IPS-15b (cell line): ENCODE data around the gene MRPL9.

Source experiments
- H3K27me3 ChIP-seq: one replicate; pipeline ENCODE4 v1.6.1; 2013; ENCODE audit warnings: low read length; ENCODE audit not compliant: control insufficient read depth, insufficient read depth
- H3K36me3 ChIP-seq: one replicate; pipeline ENCODE4 v1.6.1; 2013; ENCODE audit warnings: low read length; ENCODE audit not compliant: control insufficient read depth, insufficient read depth
- H3K4me1 ChIP-seq: one replicate; pipeline ENCODE4 v1.6.1; 2013; ENCODE audit warnings: mild to moderate bottlenecking, low read length; ENCODE audit not compliant: control insufficient read depth, insufficient read depth
- H3K4me3 ChIP-seq: one replicate; pipeline ENCODE4 v1.5.1; 2013; ENCODE audit warnings: low read depth, low read length
- H3K9ac ChIP-seq: one replicate; pipeline ENCODE4 v1.6.1; 2013; ENCODE audit warnings: low read depth, mild to moderate bottlenecking, low read length
- H3K9me3 ChIP-seq: one replicate; pipeline ENCODE4 v1.6.1; 2013; ENCODE audit warnings: mild to moderate bottlenecking, low read length; ENCODE audit not compliant: control insufficient read depth, insufficient read depth

MRPL9 gene

DNA sequence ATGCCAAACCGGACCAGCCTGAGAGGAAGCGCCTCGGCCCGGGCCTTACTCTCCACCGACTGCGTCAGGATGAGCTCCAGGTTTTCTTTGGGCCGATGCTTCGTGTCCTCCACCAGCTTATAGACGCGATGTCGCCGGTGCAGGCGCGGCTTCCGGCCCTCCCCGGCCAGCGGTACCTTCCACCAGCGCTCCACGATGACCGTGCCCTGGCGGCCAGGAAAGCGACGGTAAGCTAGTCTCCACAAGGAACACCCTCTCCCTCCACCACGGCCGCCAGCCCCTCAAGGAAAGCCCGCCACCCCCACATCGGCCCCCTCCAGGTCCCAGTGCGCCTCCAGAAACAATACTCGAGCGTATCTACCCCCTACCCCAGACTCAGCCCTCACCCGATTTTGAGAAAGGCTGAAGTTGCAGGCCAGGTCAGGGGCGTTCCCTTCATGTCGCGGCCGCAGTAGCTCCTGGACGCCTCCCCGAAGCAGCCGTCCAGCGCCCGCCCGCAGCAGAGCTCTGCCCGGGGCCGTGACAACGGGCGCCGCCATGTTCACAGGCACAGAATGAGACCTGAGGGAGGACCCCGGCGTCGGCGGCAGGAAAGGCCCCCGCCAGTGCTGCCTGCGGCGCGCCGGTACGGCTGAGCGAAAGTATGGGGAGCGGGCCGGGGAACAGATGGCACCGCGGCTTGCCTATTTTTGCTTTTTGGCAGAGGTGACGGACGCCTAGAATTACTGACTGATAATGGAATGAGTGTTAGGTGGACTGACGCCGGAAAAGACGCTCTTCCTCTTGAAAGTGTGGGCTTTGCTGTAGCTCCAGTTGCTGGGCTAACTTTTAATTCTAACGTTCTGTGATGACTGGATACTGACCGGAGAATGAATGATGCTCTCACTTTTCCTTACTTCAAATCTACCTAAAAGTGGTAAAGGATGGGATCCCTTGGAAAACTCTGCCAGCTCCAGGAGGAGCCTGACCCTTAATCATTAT, at the start of gene MRPL9:
TSS of gene MRPL9 (minus strand) at position 556 of the 981 bp plus-strand sequence. CDS start at position 539, 17 bp downstream.
- Histone ChIP-seq H3K4me1 (peaks cover 7% of the 10 kb centered on the region), H3K36me3 (peaks cover 8% of the 10 kb centered on the region), H3K27me3 (no peaks in the 10 kb centered on the region), H3K4me3 (peak within 1 kb of the TSS; percentile 83), H3K9me3 (no peaks in the 10 kb centered on the region), H3K9ac (peak within 1 kb of the TSS; percentile 81)

DNA sequence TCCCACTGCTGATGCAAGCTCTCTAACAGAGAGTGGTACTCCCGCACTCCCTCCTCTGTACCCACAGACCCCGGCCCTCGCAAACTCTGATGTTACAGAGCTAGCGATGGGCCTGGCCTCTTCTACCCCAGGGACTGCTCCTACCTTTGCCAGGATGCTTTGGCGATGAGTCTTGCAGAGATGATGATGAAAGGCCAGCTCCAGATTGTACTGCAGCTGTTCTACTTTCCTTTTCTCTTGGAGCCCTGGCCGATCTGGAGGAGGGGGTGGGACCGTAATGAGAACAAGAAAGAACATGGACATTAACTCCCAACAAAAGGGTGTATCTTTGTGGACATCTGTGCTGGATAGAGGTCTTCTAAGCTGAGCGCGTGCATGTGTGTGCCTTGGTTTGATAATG, 47.9 kb upstream of the MRPL9 start:
- Histone ChIP-seq H3K9ac (no peak overlapping the region), H3K36me3 (no peaks in the 10 kb centered on the region), H3K27me3 (no peaks in the 10 kb centered on the region), H3K4me3 (no peak overlapping the region), H3K4me1 (peaks cover 7% of the 10 kb centered on the region), H3K9me3 (no peaks in the 10 kb centered on the region)

DNA sequence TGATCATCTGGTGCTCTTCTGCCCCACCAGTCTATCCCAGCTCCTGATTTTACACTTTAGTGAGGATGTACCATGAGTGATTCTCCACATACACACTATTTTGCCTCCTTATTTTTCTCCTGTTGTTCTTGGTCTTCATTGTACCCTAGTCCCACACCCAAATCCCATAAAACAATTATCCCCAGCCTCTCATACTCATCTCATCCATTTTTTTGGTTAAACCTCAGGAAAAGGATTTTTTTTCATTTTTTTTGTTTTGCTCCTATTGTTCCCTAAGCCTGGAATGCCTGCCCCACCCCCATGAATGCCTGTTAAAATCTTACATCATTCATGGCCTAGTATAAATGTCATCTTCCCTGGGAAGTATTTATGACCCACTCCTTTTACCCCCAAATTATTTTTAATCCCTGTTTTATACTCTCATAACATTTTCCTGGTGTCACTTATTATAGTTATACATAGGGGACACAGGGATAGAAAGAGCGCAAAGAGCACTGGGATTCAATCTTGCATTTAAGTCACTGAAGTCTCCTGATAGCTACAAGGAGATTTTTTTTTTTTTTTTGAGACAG, 46.8 kb upstream of the MRPL9 start:
- no peaks in the 10 kb centered on the region for H3K27me3 ChIP-seq
- H3K4me3 ChIP-seq, result no peak overlapping the region
- H3K9ac ChIP-seq, result peak overlapping the region; percentile 47
- H3K4me1 ChIP-seq, result peaks cover 7% of the 10 kb centered on the region
- no peaks in the 10 kb centered on the region for H3K36me3 ChIP-seq
- H3K9me3 ChIP-seq, result no peaks in the 10 kb centered on the region

DNA sequence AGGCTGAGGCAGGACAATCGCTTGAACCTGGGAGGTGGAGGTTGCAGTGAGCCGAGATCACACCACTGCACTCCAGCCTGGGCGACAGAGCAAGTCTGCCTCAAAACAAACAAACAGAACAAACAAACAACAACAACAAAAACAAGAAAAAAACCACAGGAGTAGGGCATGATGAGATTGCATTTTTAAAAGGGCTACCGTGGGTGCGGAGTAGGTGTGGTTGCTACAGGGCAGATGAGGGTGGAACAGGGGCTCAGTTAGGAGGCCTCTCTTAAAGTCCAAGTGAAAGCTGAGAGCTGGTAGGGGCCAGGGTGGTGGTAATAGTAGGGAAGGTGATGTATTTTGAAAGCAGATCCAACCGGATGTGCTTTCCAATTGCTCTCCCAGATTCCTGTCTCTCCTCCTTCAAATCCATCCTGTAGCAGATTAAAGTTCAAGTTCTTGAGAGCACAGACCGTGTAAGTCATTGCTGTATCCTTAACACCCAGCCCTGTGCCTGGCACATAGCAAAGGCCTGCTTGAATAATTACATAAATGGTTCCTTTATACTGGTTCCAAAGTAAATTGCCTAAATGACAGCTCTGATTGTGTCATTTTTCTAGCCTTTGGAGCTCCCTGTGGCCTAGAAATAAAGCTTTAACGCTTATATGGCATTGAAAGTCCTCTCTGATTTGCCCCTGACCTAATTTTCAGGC, 46.1 kb upstream of the MRPL9 start:
- Histone ChIP-seq H3K4me3 (no peak overlapping the region), H3K36me3 (no peaks in the 10 kb centered on the region), H3K27me3 (no peaks in the 10 kb centered on the region), H3K9me3 (no peaks in the 10 kb centered on the region), H3K4me1 (peaks cover 7% of the 10 kb centered on the region), H3K9ac (peak overlapping the region; percentile 47)

DNA sequence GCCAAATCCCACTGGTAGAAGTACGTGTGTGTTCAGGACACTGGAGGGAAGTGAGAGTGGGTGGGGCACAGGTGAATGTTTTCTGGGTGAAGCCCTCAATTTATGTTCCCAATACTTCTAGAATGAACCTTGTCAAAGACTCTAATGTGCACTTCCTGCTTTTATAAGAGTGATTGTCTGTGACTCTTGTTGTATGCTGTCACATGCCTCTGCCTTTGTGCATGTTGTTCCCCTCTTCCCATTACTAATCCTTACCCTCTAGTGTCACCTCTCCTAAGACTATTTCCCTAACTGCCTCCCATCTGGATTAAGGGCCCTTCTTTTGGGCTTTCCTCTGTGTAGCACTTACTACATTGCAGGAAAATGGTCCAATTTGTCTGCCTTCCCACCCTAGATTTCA, 44.5 kb upstream of the MRPL9 start:
- H3K9me3 ChIP-seq, result no peaks in the 10 kb centered on the region
- no peak overlapping the region for H3K9ac ChIP-seq
- peaks cover 7% of the 10 kb centered on the region for H3K4me1 ChIP-seq
- H3K4me3 ChIP-seq, result no peak overlapping the region
- H3K36me3 ChIP-seq, result no peaks in the 10 kb centered on the region
- H3K27me3 ChIP-seq, result no peaks in the 10 kb centered on the region

DNA sequence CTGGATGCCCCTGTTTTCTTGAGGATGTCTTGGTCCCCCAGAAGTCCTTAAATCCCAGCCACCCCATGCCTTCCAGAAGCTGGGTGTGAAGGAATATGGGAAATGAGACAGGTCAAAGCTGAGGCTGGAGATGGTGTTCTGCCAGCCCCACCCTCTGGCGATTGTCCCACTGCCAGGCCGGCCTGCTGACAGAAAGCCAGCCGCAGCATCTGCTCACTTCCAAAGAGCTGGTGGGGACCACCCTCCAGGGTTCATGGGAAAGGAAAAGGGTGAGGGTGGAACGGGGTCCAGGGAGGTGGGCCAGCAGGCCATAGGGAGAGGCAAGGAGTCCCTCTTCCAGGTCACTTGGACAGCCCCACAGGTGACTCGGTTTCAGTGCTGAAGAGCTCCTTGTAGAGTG, 43.8 kb upstream of the MRPL9 start:
- Histone ChIP-seq H3K9me3 (no peaks in the 10 kb centered on the region), H3K9ac (no peak overlapping the region), H3K4me1 (peaks cover 7% of the 10 kb centered on the region), H3K27me3 (no peaks in the 10 kb centered on the region), H3K36me3 (no peaks in the 10 kb centered on the region), H3K4me3 (no peak overlapping the region)

DNA sequence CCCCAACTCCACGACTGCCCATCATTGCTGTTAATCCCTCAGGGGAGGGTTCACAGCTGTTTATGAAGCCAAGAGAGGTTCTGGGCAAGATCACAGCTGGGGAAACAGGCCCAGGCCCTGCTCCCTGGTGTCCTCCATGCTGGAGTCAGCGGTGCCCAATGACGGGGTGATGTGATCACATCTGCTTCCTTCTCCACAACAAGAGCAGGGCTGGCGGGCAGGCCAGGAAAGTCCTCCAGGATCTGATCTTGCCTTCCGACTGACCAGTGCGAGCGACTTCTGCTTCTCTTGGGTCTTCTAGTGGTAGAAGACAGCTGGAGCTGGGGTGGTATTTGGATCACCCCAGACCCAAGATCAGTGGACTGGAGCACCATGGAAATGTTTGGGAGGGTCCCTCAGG, 42.9 kb upstream of the MRPL9 start:
- Histone ChIP-seq H3K4me3 (no peak overlapping the region), H3K4me1 (peaks cover 7% of the 10 kb centered on the region), H3K36me3 (no peaks in the 10 kb centered on the region), H3K9me3 (no peaks in the 10 kb centered on the region), H3K27me3 (no peaks in the 10 kb centered on the region), H3K9ac (no peak overlapping the region)

DNA sequence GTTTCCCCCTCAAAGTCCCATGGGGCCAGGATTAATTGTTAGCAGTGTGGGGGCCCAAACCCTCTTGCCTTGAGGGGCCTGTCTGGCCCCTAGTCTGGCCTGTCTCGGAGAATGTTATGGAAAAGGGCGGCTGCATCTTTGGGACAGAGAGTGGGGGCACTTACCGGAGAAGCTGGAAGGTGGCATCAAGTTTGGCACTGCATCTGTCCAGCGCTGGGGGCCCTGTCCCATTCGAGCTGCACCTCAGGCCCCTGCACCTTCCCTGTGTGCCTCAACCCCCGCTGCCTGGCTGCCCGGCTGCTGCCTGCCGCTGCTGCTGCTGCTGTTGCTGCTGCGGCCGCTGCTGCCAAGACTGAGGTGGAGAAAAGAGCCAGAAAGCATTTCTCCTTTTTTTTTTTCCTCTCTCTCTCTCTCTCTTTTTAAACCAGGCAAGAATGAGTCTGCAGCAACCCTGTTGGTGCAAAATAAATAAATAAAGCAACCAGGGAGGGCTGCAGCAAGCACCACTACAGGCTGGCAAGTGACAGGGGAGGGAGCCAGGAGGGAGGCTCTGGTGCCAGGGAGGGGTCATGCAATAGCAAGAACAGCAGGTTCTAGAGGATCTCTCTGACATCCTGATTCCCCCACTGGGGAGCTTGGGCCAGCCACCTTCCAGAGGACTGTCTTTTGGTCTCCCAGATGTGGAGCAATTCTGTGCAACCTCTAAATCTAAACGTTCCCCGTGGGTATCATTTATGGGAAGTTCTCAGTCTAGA, 41.9 kb upstream of the MRPL9 start, which contains the start of gene LINGO4:
TSS of gene LINGO4 (minus strand) at position 354 of the 755 bp plus-strand sequence. CDS start 2,715 bp downstream, outside the sequence.
- Histone ChIP-seq H3K9ac (no peak within 1 kb of the TSS), H3K27me3 (no peaks in the 10 kb centered on the region), H3K36me3 (no peaks in the 10 kb centered on the region), H3K9me3 (no peaks in the 10 kb centered on the region), H3K4me1 (peaks cover 7% of the 10 kb centered on the region), H3K4me3 (no peak within 1 kb of the TSS)

DNA sequence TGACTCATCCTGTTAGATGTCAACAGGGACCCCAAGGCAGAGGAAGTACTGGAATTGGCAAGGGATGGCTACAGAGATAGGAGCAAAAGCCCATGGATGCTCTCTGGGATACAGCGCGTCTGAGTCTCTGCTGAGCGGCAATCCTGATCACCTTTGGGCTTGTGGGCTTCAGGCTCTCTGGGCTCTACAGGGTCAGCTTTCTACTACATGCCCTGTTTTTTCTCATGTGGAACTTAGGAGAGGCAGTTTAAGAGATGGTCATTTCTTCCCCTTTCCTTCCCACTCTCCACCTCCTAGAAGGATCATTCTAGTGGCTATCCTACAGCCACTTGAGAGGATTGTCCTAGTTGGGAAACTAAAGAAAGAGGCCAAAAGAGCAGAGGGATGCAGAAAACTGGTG, 40.6 kb upstream of the MRPL9 start:
- H3K36me3 ChIP-seq, result no peaks in the 10 kb centered on the region
- no peaks in the 10 kb centered on the region for H3K9me3 ChIP-seq
- H3K4me3 ChIP-seq, result no peak overlapping the region
- peaks cover 5% of the 10 kb centered on the region for H3K4me1 ChIP-seq
- no peak overlapping the region for H3K9ac ChIP-seq
- no peaks in the 10 kb centered on the region for H3K27me3 ChIP-seq

DNA sequence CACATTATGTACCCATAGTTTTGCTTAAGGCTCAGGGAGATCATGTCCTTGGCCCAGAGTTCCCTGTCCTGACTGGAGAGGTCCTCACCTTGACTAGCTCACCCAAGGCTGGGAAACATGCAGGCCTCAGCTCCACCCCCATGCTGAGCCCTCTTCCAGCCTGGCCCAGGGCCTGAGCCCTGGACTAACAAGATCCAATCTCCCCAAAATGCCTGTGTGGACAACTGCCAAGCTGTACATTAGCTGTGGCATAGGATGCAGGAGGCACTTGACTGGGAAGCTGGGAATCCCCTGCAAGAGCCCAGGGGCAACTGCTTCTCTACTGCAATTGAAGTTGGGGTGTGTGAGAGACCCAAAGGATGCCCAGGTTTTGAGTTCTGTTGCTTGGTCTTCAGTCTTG, 39.9 kb upstream of the MRPL9 start:
- Histone ChIP-seq H3K9ac (no peak overlapping the region), H3K36me3 (no peaks in the 10 kb centered on the region), H3K4me3 (no peak overlapping the region), H3K4me1 (peaks cover 5% of the 10 kb centered on the region), H3K27me3 (no peaks in the 10 kb centered on the region), H3K9me3 (no peaks in the 10 kb centered on the region)

DNA sequence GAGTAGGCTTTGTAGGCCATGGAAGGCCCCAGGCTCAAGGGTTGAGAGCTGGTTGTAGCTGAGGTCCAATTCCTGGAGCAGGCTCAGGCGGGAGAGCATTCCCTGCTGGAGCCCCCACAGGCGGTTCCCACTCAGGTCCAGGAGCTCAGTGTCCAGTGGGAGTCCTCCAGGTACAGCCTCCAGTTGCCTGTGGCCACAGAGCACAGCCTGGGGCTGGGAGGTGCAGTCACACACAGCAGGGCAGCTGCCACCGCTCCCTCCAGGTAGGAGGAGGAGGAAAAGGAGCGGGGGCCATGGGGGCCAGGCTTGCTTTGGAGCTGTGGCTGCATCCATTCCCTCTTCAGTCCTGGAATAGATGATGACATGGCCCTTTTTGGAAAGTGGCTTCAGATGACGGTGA, 39.1 kb upstream of the MRPL9 start:
- no peak overlapping the region for H3K9ac ChIP-seq
- H3K36me3 ChIP-seq, result no peaks in the 10 kb centered on the region
- H3K4me1 ChIP-seq, result peaks cover 5% of the 10 kb centered on the region
- no peak overlapping the region for H3K4me3 ChIP-seq
- no peaks in the 10 kb centered on the region for H3K27me3 ChIP-seq
- H3K9me3 ChIP-seq, result no peaks in the 10 kb centered on the region
